Activated CD4-positive, alpha-beta T cell treated with anti-CD3 and anti-CD28 coated beads for 24 hours (primary cell): ENCODE results near the gene C20orf204.

ENCODE experiments used
- DNase-seq, 2 donors: peaks; one replicate each; pipeline ENCODE4 v3.0.0-alpha.2; 2020; ENCODE audit warnings: low read depth in 2 of 2

C20orf204 gene

DNA sequence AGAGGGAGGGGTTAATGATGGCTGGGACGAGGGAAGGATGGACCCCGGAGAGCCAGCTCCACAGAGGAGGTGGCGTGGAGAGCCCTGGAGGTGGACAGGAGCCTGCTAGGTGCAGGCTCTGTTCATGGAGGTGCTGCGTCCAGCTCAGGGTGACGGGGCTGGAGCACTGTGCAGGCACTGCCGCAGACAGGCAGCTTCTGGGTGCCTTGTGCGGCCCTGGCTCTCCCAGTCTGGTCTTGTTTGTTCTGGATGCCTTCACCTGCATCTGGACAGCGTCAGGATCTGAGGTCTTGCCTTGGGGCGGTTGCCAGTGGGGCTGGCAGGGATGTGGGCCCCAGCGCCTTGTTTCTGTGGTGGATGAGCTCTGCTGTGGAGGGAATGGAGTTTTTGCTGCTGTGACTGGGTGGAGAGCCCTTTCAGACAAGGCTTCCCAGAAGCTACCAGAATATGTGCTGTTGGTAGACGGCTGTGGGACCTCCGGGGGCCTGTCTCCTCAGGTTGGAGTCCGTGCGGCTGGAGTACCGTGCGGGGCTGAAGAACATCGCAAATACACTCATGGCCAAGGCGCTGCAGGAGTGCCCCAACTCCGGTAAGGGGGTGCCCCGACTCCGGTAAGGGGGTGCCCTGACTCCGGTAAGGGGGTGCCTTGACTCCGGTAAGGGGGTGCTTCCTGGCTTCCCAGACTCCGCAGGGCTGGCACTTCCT lies 7.8 kb upstream of the C20orf204 start:
- DNase-seq: no peak

GRCh38 chr20:64029293-64030117 lies 6.5 kb upstream of the C20orf204 start:
- no peak for DNase-seq

GRCh38 chr20:64030371-64031134 lies 5.4 kb upstream of the C20orf204 start:
- no peak for DNase-seq

DNA sequence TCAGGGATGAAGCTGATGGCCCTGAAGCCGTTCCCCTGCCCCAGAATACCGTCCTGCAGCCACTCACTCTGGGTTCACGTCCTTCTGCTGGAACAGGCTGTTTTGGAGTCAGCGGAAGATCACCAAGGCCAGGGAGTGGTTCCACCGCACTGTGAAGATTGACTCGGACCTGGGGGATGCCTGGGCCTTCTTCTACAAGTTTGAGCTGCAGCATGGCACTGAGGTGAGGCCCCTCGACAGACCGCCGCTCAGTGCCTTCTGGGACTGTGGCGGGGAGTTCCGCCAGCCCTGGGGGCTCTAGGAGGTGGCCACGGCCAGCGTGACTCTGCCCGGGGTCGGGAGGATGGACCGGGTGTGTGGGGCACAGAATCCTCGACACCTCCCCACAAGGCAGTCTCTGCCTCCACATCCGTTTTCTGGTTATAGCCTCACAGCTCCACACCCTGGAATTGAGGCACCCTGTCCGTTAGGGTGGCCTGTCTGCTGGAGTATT lies 4.1 kb upstream of the C20orf204 start:
- DNase-seq: no peak

GRCh38 chr20:64032706-64033624 lies 3.0 kb upstream of the C20orf204 start:
- DNase-seq: no peak

- DNase-seq: no peak
These were observed 1.9 kb upstream of the C20orf204 start for GRCh38 chr20:64033981-64034493.

GRCh38 chr20:64035066-64035932 lies 683 bp upstream of the C20orf204 start:
- DNase-seq: no peak

- no peak for DNase-seq
These were observed 590 bp downstream of the C20orf204 start for GRCh38 chr20:64036346-64037198.

GRCh38 chr20:64037199-64037497 lies 1.2 kb downstream of the C20orf204 start:
- no peak for DNase-seq

DNA sequence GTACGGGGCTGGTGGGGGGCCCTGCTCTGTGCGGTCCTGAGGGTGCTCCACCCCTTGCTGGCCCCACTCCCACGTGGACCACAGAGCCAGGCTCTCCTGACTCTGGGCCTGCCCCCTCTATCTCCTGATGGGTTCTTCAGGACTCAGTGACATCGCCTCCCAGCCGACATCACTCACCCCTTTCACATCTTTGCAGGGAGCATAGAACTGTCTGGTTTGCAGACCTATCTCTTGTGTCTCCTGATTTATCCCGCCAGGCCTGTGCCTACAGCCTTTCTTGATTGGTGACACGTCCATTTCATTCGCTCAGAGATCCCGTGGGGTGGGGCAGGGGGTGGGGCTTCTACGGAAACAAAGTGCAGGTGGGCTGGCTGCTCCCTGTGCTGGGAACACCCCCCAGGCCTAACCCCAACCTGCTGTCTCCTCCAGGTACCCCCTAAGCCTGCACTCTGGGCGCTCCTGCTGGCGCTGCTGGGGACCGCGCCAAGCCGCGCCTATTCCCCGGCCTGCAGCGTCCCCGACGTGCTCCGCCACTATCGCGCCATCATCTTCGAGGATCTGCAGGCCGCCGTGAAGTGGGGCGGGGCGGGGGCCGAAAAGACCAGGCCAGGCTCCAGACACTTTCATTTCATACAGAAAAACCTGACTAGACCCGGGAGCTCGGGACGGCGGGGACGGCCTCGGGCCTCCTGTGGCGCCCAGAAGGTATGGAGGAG lies 1.7 kb downstream of the C20orf204 start:
- DNase-seq: no peak

- DNase-seq: no peak
These were observed 2.2 kb downstream of the C20orf204 start for GRCh38 chr20:64038224-64038564.

GRCh38 chr20:64038565-64039292 lies 2.7 kb downstream of the C20orf204 start:
- DNase-seq: peak; percentile 58 to 66

DNA sequence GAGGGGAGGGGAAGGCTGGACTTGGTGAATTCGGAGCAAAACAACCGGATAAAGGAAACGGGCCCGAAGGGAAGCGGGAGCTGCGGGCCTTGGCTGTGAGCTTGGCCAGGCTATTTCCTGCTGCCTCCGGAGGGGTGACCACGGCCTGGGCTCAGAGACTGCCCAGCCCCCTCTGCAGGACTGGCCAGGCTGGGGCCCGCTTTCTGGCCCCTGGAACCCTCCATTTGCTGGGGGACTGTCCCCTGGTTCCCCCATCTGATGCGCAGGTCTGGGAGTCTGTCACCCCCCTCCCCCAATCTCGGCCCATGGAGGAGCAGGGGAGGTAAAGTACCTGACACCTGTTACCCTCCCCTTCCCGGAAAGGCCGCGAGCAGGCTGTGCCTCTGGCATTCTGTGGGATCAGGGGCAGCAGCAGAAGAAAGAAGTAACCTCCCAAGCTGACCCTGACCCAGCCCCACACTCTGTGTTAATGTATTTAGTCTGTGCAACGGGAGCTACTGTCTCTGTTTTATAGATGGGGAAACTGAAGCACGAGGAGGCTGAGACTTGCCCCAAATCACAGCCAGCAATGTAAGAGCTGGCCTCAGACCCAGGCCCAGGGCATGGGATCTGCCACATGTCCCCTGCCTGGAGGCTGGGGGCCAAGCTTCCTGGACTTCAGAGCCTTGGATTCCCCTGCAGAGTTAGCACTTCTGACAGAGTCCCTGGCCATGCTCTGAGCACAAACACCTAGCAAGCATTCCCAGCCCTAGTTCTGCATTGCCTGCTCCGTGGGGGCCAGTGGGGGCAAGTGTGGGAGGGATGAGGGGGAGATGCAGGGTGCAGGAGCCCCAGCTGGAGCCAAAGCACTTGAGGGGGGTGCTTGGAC lies 3.5 kb downstream of the C20orf204 start:
- DNase-seq: no peak

DNA sequence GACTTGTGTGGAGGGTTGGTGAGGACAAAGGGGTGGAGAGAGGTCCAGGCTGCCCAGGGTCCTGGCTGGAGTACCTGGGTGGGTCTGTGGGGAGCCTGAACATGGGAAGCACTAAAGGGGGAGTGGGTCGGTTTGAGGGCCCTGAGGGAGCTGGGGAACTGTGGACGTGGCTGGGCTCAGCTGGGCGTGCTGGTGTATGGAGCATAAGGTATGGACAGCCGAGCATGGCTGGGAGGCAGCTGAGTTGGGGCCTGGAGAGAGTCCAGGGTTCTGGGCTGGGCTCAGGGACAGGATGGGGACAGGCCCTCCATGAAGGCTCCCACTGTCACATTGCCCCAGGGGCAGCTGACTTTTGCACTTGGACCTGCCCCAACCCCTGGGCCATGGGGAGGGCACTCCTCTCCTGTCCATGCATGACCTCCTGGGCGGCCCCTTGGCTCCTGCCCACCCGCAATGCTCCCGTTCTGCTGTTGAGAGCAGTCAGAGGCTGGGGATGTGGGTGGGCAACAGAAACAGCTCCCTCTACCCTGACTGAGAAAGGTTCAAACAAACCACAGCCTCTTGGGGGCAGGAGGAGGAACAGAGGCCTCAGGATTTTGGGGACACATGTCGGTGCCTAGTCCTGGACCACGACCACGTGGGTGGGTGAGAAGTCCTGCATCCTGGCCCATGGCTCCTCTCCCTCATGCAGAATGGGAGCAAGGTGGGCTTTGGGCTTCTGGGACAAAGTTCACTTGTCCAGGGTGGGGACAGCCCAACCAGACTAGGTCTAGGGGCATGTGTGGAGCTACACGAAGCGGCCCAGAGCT lies 4.5 kb downstream of the C20orf204 start:
- DNase-seq: no peak

GRCh38 chr20:64041040-64041780 lies 5.2 kb downstream of the C20orf204 start:
- DNase-seq: no peak

DNA sequence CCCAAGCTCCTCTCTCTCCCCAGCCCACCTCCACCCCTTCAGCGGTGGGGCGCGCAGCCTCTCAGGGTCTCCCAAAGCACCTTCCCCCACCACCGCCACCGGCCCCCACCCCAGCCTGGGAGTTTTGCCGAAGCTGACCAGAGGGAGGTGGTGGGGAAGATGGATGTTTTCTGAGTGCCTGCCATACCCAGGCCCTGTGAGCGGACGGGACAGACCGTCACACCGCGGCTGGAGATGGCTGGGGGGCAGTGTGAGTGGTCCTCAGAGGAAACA lies 5.7 kb downstream of the C20orf204 start:
- no peak for DNase-seq
